OCI-LY3 (cell line): Measurements from ENCODE around the gene PLEKHO1.
A peak's percentile ranks its signal among the peaks of the same experiment; 100 is the strongest.

Experiments used
- H2AFZ ChIP-seq: fragments of 200-600, 300-600 bp; shearing (Covaris generic); 2 replicates; pipeline ENCODE4 v1.6.0; 2014; ENCODE audit warnings: antibody characterized with exemption, low read depth, low read length
- H3K27ac ChIP-seq: fragments of 200-600, 300-600 bp; sonication (generic); 2 replicates; pipeline ENCODE4 v1.5.1; 2014; ENCODE audit warnings: mild to moderate bottlenecking, low read length, moderate library complexity, mixed read lengths
- H3K27me3 ChIP-seq: fragments of 200-600, 300-600 bp; sonication (generic); 2 replicates; pipeline ENCODE4 v1.6.1; 2014; ENCODE audit warnings: low read depth, low read length, mixed read lengths
- H3K36me3 ChIP-seq: fragments of 200-600, 300-600 bp; sonication (generic); replicated peaks from 2 replicates; pipeline ENCODE3; 2014; ENCODE audit warnings: low read depth, low read length, mixed read lengths
- H3K4me1 ChIP-seq: fragments of 300-600, 200-600 bp; sonication (generic); 2 replicates; pipeline ENCODE4 v1.6.1; 2014; ENCODE audit warnings: low read length, mixed read lengths
- H3K4me2 ChIP-seq: fragments of 200-600, 300-600 bp; sonication (generic); 2 replicates; pipeline ENCODE4 v1.6.1; 2014; ENCODE audit warnings: low read length, mixed read lengths
- H3K4me3 ChIP-seq: fragments of 300-600, 200-600 bp; sonication (generic); 2 replicates; pipeline ENCODE4 v1.5.1; 2014; ENCODE audit warnings: antibody characterized with exemption, mild to moderate bottlenecking, low read length, moderate library complexity
- H3K79me2 ChIP-seq: fragments of 300-600, 200-600 bp; shearing (Covaris generic); 2 replicates; pipeline ENCODE4 v1.6.1; 2014; ENCODE audit warnings: mild to moderate bottlenecking, low read length, mixed read lengths
- H3K9ac ChIP-seq: fragments of 300-600, 200-600 bp; shearing (Covaris generic); 2 replicates; pipeline ENCODE4 v1.6.0; 2014; ENCODE audit warnings: mild to moderate bottlenecking, low read length, moderate library complexity
- H3K9me3 ChIP-seq: fragments of 200-600, 300-600 bp; shearing (Covaris generic); 2 replicates; pipeline ENCODE4 v1.6.1; 2014; ENCODE audit warnings: low read length, mixed read lengths; ENCODE audit not compliant: insufficient read depth
- H4K20me1 ChIP-seq: fragments of 200-600, 300-600 bp; sonication (generic); 2 replicates; pipeline ENCODE4 v1.6.1; 2016; ENCODE audit warnings: low read length, mixed read lengths; ENCODE audit not compliant: insufficient read depth
- CTCF ChIP-seq: fragments of 200-600, 300-600 bp; sonication (generic); IDR thresholded peaks from 2 replicates; pipeline ENCODE4 v1.5.1; 2014; ENCODE audit warnings: antibody characterized with exemption, low read length, low read depth
- EZH2phosphoT487 ChIP-seq: fragments of 200-600 bp; shearing (Covaris generic); IDR thresholded peaks from 2 replicates; pipeline ENCODE4 v1.6.1; 2018; ENCODE audit warnings: antibody characterized with exemption, mixed run types, low read depth

PLEKHO1 gene

GRCh38 chr1:150152772-150153456 lies 3.2 kb downstream of the PLEKHO1 start:
- TF ChIP-seq EZH2phosphoT487 (no peak), CTCF (no peak)
- Histone ChIP-seq H4K20me1 (peaks cover 8% of the 10 kb centered on the region; the same call in 1 of the 2 replicates), H2AFZ (no peak overlapping the region), H3K36me3 (peaks cover 71% of the 10 kb centered on the region), H3K9me3 (no peaks in the 10 kb centered on the region), H3K27ac (peak overlapping the region; percentile 79), H3K4me2 (peak overlapping the region; percentile 15; the same call in 1 of the 2 replicates), H3K79me2 (peaks cover 83% of the 10 kb centered on the region), H3K27me3 (no peaks in the 10 kb centered on the region), H3K4me3 (no peak overlapping the region), H3K4me1 (peaks cover 43% of the 10 kb centered on the region), H3K9ac (no peak overlapping the region)

GRCh38 chr1:150154143-150154542 lies 4.4 kb downstream of the PLEKHO1 start:
- no peaks in the 10 kb centered on the region for H3K9me3 ChIP-seq
- H3K79me2 ChIP-seq = peaks cover 77% of the 10 kb centered on the region
- no peak overlapping the region for H2AFZ ChIP-seq
- peaks cover 8% of the 10 kb centered on the region; the same call in 1 of the 2 replicates for H4K20me1 ChIP-seq
- no peak overlapping the region for H3K9ac ChIP-seq
- H3K36me3 ChIP-seq = peaks cover 80% of the 10 kb centered on the region
- H3K27ac ChIP-seq = no peak overlapping the region
- H3K27me3 ChIP-seq = no peaks in the 10 kb centered on the region
- no peak overlapping the region for H3K4me3 ChIP-seq
- H3K4me1 ChIP-seq = peaks cover 46% of the 10 kb centered on the region
- TF ChIP-seq CTCF (no peak), EZH2phosphoT487 (no peak)
- no peak overlapping the region for H3K4me2 ChIP-seq

DNA sequence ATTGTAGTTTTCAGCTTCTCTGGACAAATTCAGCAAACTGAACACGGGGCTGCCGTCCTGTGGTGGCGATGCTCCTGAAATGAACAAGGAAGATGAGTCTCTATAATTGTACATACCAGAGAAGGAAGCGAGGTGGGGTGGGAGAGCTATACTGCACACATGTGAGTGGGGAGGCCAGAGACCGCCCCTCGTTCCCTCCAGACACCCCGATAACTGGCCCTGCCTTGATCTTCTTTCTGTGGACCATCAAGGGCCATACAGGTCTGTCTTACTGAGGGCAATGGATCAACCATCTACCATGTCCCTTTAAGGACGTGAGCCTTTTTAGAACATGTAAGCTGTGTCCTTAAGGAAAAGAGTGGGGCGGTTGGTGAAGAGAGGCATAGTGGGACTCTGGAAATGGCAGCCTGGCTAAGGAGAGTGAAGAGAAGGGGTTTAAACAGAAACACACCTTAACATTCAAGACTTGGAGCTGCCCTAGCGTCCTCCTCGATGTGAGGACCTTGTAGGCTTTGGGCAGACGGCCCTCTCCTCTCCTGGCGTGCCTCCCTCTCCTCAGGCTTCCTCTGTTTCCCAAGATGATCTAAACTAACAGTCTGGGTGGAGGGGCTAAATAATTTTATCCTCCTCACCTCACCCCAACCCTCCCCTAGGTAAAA lies 5.8 kb downstream of the PLEKHO1 start:
- H3K9ac ChIP-seq = no peak overlapping the region
- no peaks in the 10 kb centered on the region for H3K27me3 ChIP-seq
- peaks cover 8% of the 10 kb centered on the region; the same call in 1 of the 2 replicates for H4K20me1 ChIP-seq
- no peaks in the 10 kb centered on the region for H3K9me3 ChIP-seq
- H3K4me3 ChIP-seq = no peak overlapping the region
- no peak overlapping the region for H3K4me2 ChIP-seq
- H2AFZ ChIP-seq = no peak overlapping the region
- H3K79me2 ChIP-seq = peaks cover 70% of the 10 kb centered on the region
- TF ChIP-seq EZH2phosphoT487 = no peak
- no peak for TF ChIP-seq CTCF
- H3K36me3 ChIP-seq = peaks cover 87% of the 10 kb centered on the region
- H3K27ac ChIP-seq = peak overlapping the region; percentile 94; the same call in 1 of the 2 replicates
- H3K4me1 ChIP-seq = peaks cover 58% of the 10 kb centered on the region

DNA sequence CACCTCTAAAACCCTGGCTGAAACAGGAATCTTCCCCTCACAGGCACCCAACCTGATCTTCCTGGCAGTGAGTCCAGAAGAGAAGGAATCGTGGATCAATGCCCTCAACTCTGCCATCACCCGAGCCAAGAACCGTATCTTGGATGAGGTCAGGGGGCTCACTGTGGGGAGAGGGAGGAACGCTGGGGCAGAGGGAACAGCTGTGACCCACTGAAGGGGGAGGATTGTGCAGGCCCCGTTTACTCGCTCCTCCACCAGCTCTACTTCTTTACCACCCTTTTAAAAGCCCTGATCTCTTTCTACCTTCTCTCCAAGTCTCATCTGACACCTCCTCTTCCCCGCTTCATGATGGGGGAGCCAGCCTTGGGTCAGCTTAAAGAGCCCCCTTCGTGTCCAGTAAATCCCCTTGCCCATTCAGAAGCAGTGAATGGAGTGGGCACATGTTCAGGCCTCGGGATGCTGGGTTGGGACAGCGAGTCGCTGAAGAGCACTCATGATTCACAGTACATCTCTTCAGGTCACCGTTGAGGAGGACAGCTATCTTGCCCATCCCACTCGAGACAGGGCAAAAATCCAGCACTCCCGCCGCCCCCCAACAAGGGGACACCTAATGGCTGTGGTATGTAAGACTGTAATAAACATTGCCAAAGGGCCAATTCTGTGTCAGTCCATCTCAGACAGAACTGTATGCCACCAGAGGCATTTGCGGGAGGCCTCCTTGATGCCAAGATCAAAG lies 7.3 kb downstream of the PLEKHO1 start:
- Histone ChIP-seq H3K36me3 (peaks cover 87% of the 10 kb centered on the region), H3K4me2 (no peak overlapping the region), H3K4me1 (peaks cover 66% of the 10 kb centered on the region), H3K4me3 (no peak overlapping the region), H3K9ac (no peak overlapping the region), H2AFZ (no peak overlapping the region), H3K9me3 (no peaks in the 10 kb centered on the region), H3K27me3 (no peaks in the 10 kb centered on the region), H4K20me1 (peaks cover 8% of the 10 kb centered on the region; the same call in 1 of the 2 replicates), H3K79me2 (peaks cover 70% of the 10 kb centered on the region), H3K27ac (peak overlapping the region; percentile 94)
- no peak for TF ChIP-seq CTCF
